Testis (tissue), 2 donors: ENCODE results near the gene UBA6.

Experiments used
- CTCF ChIP-seq, 3 experiments: fragments of 450-650 bp in 2 of 3; fragments of 200-600 bp in 1 of 3; sonication (generic) in 1 of 3; IDR thresholded peaks; one replicate each; pipeline ENCODE4 v1.5.1; 2016 to 2019; ENCODE audit warnings: antibody characterized with exemption in 3 of 3, mild to moderate bottlenecking in 2 of 3, moderate library complexity in 1 of 3
- POLR2A ChIP-seq: fragments of 450-650 bp; IDR thresholded peaks from one replicate; pipeline ENCODE4 v1.6.1; 2017; ENCODE audit warnings: antibody characterized with exemption, mild to moderate bottlenecking, moderate library complexity

GRCh38 chr4:67687636-67688035 is 13.3 kb downstream of the UBA6 start:
- no peak for TF ChIP-seq CTCF (IDR thresholded peaks at IDR 0.05)
- TF ChIP-seq POLR2A: no peak
